Testis (tissue), 3 donors: ENCODE results near the gene SLC26A4. TPM values are rescaled to one million over a fixed set of nuclear protein-coding genes. Genes with fewer than 3 reads are reported as not detected.

Experiments
- DNase-seq: peaks from one replicate; pipeline ENCODE4 v3.0.0-alpha.2; 2019
- H3K27ac ChIP-seq, 2 donors: fragments of 200-600 bp; sonication (generic); one replicate each; pipeline ENCODE4 v1.5.1; 2019
- H3K27me3 ChIP-seq: fragments of 200-600 bp; sonication (generic); one replicate; pipeline ENCODE4 v1.5.1; 2019
- H3K36me3 ChIP-seq: fragments of 200-600 bp; sonication (generic); one replicate; pipeline ENCODE4 v1.5.1; 2017; ENCODE audit warnings: low read depth; ENCODE audit errors: missing control alignments
- H3K4me1 ChIP-seq: fragments of 200-600 bp; sonication (generic); one replicate; pipeline ENCODE4 v1.5.1; 2019
- H3K4me3 ChIP-seq, 2 donors: fragments of 200-600 bp; sonication (generic); one replicate each; pipeline ENCODE4 v1.5.1; 2017 to 2019
- H3K9me3 ChIP-seq: fragments of 200-600 bp; sonication (generic); one replicate; pipeline ENCODE4 v1.5.1; 2017
- CTCF ChIP-seq, 3 experiments: fragments of 450-650 bp in 2 of 3; fragments of 200-600 bp in 1 of 3; sonication (generic) in 1 of 3; IDR thresholded peaks; one replicate each; pipeline ENCODE4 v1.5.1; 2016 to 2019; ENCODE audit warnings: antibody characterized with exemption in 3 of 3, mild to moderate bottlenecking in 2 of 3, moderate library complexity in 1 of 3
- POLR2A ChIP-seq: fragments of 450-650 bp; IDR thresholded peaks from one replicate; pipeline ENCODE4 v1.6.1; 2017; ENCODE audit warnings: antibody characterized with exemption, mild to moderate bottlenecking, moderate library complexity
- WGBS, 2 donors: methylation state at CpG; one replicate each; pipeline ENCODE4 v1.1.5; 2018; 5-methylcytosine and 5-hydroxymethylcytosine counted together
- intact Hi-C: fragments of 100-400 bp; cut with DNase I; formaldehyde crosslinking; loops from one replicate; pipeline ENCODE4 v1.15.1; 2023; ENCODE audit warnings: low total_unique reads
- polyA plus RNA-seq: library from polyadenylated mRNA; stranded (reverse); fragments of 350-450 nt; fragmentation: Illumina TruSeq; extraction: RNeasy Lipid Tissue Mini Kit (QIAGEN cat#74804); gene quantifications from one replicate; pipeline ENCODE4 v1.2.3, GENCODE V29; 2014; ENCODE audit warnings: low read depth, low replicate concordance; ENCODE audit not compliant: insufficient read depth
- total RNA-seq, 2 donors: library from RNA; depleted of rRNA; stranded (reverse); fragments of >200 nt; gene quantifications; one replicate each; pipeline ENCODE4 v1.2.3, GENCODE V29; 2016

The SLC26A4 gene
- total and polyA plus RNA-seq, 3 donors from 2014 or later: 0.43 to 1.7 (median 0.79) TPM

- no peaks in the 10 kb centered on the region for H3K27me3 ChIP-seq
- DNase-seq: no peak
- no peaks in the 10 kb centered on the region for H3K36me3 ChIP-seq
- peak overlapping the region; percentile 71 to 89 for H3K4me3 ChIP-seq
- intact Hi-C loops: loop anchor here (10.0 kb wide), 1 partner anchor 130 kb away; no protein-coding TSS in a partner anchor
- no peaks in the 10 kb centered on the region for H3K9me3 ChIP-seq
- WGBS, 2 donors: 0% methylated on average over 17 to 22 of the region's 22 CpGs
- peak overlapping the region; percentile 93 to 99 for H3K27ac ChIP-seq
- TF ChIP-seq CTCF (IDR thresholded peaks at IDR 0.05) (no peak), POLR2A (no peak)
- peaks cover 18% of the 10 kb centered on the region for H3K4me1 ChIP-seq
Measured at GRCh38 chr7:107744345-107744750, 83.7 kb downstream of the SLC26A4 start.

DNA sequence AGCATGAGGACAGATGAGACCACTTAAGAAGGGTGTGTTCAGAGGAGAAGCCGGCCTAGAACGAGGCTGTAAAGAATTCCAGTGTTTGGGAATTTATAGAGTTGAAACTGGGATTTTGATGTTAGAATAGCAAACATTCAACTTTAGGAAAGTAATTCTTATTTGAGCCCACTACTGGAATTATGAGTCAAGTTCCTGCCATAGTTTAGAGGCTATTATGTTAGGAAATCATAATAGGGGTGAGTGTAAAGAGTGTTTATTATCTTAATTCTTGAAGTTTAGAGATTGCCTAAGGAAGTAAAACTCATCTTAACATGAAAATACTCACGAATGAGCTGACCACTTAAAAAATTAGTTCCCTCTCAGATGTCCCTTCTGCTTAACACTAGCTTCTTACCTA is 85.4 kb downstream of the SLC26A4 start:
- Histone ChIP-seq H3K36me3 (no peaks in the 10 kb centered on the region), H3K9me3 (no peaks in the 10 kb centered on the region), H3K27ac (no peak overlapping the region), H3K4me1 (peaks cover 18% of the 10 kb centered on the region), H3K4me3 (no peak overlapping the region), H3K27me3 (no peaks in the 10 kb centered on the region)
- WGBS, 2 donors: 39 to 61% methylated on average over 3 of the region's 3 CpGs
- no peak for TF ChIP-seq CTCF (IDR thresholded peaks at IDR 0.05)
- no peak for TF ChIP-seq POLR2A
- intact Hi-C loops: loop anchor here (10.0 kb wide), 1 partner anchor 129 kb away; no protein-coding TSS in a partner anchor
- no peak for DNase-seq

- Histone ChIP-seq H3K4me1 (no peaks in the 10 kb centered on the region), H3K4me3 (no peak overlapping the region), H3K27me3 (no peaks in the 10 kb centered on the region), H3K36me3 (no peaks in the 10 kb centered on the region), H3K27ac (no peak overlapping the region), H3K9me3 (no peaks in the 10 kb centered on the region)
- 89 to 90% methylated on average over 7 of the region's 7 CpGs for WGBS, 2 donors
- intact Hi-C loops: no loop called here
- TF ChIP-seq CTCF (IDR thresholded peaks at IDR 0.05) (no peak), POLR2A (no peak)
- no peak for DNase-seq
Measured at GRCh38 chr7:107751113-107751512, 90.5 kb downstream of the SLC26A4 start.

DNA sequence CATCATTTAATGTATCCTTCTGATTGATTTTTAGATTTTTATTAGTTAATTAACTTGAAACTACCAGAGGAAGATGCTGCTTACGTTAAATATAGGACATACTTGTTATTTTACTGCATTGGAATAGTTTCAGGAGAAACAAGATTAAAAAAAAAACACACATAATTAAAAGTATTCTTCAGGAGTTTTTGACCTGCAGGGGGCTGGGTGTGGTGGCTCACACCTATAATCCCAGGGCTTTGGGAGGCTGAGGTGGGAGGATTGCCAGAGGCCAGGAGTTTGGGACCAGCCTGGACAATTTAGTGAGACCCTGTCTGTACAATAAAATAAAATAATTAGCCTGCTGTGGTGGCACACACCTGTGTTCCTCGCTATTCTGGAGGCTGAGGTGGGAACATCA is 94.0 kb downstream of the SLC26A4 start:
- DNase-seq: no peak
- Histone ChIP-seq H3K27ac (no peak overlapping the region), H3K4me1 (no peaks in the 10 kb centered on the region), H3K9me3 (no peaks in the 10 kb centered on the region), H3K36me3 (no peaks in the 10 kb centered on the region), H3K27me3 (no peaks in the 10 kb centered on the region), H3K4me3 (no peak overlapping the region)
- 94% methylated on average over 2 of the region's 2 CpGs for WGBS, 2 donors
- TF ChIP-seq POLR2A (no peak), CTCF (IDR thresholded peaks at IDR 0.05) (no peak)
- intact Hi-C loops: no loop called here

DNA sequence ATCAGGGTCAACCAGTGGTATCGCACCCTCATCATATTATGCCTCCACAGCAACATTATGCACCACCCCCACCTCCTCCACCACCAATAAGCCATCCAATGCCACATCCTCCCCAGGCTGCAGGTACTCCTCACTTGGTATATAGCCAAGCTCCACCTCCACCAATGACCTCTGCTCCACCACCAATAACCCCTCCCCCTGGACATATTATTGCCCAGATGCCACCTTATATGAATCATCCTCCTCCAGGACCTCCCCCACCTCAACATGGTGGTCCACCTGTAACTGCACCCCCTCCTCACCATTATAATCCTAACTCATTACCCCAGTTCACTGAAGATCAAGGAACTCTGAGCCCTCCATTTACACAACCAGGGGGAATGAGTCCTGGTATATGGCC is 98.0 kb downstream of the SLC26A4 start:
- WGBS, 2 donors: 94 to 100% methylated on average over 1 of the region's 1 CpG
- Histone ChIP-seq H3K4me1 (no peaks in the 10 kb centered on the region), H3K36me3 (no peaks in the 10 kb centered on the region), H3K27me3 (no peaks in the 10 kb centered on the region), H3K27ac (no peak overlapping the region), H3K9me3 (no peaks in the 10 kb centered on the region), H3K4me3 (no peak overlapping the region)
- intact Hi-C loops: no loop called here
- TF ChIP-seq POLR2A (no peak), CTCF (IDR thresholded peaks at IDR 0.05) (no peak)
- DNase-seq: no peak
